Measurements from ENCODE around the gene RAP1GDS1. TPM values are rescaled to one million over a fixed set of nuclear protein-coding genes. Genes with fewer than 3 reads are reported as not detected.
"Not testable (repeated sequence)": the region's sequence is repeated elsewhere in the genome, so short reads cannot be mapped to it uniquely, and the experiment has no call there.

The RAP1GDS1 gene
- total RNA-seq, 1 donor from 2014 or later = 67.8 TPM

DNA sequence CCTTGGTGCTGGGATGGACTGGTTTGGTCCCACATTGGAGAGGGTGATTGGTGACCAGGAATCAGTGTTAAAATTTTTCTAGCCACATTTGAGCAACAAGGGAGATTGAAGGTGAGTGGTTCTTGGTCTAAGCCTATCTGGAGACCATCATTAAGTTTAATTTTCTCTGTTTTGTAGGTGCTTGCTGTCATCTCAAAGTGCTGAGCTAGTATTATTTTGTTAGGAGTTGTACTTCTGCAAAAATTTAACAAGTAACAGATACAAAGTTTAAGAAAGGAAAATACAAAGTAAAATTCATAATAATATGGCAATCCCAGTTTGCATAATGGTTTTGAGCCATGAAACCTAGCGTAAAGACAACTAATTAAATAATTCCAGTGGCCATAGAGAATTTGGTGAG is 66.5 kb downstream of the RAP1GDS1 start:
- no peak overlapping the region for H3K4me3 Mint-ChIP-seq (ENCODE audit: unreplicated experiment)
- H3K27me3 Mint-ChIP-seq (ENCODE audit: unreplicated experiment) = peaks cover 2% of the 10 kb centered on the region
- no peaks in the 10 kb centered on the region for H3K9me3 Mint-ChIP-seq (ENCODE audit: unreplicated experiment)
- DNase-seq (ENCODE audit: low spot score) = no peak
- H3K36me3 Mint-ChIP-seq (ENCODE audit: low read depth, unreplicated experiment) = peaks cover 27% of the 10 kb centered on the region
- TF ChIP-seq, protein P1, sequence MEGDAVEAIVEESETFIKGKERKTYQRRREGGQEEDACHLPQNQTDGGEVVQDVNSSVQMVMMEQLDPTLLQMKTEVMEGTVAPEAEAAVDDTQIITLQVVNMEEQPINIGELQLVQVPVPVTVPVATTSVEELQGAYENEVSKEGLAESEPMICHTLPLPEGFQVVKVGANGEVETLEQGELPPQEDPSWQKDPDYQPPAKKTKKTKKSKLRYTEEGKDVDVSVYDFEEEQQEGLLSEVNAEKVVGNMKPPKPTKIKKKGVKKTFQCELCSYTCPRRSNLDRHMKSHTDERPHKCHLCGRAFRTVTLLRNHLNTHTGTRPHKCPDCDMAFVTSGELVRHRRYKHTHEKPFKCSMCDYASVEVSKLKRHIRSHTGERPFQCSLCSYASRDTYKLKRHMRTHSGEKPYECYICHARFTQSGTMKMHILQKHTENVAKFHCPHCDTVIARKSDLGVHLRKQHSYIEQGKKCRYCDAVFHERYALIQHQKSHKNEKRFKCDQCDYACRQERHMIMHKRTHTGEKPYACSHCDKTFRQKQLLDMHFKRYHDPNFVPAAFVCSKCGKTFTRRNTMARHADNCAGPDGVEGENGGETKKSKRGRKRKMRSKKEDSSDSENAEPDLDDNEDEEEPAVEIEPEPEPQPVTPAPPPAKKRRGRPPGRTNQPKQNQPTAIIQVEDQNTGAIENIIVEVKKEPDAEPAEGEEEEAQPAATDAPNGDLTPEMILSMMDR (IDR thresholded peaks at IDR 0.05; ENCODE audit: unreplicated experiment) = no peak
- H3K27ac Mint-ChIP-seq (ENCODE audit: unreplicated experiment) = no peak overlapping the region
- no peaks in the 10 kb centered on the region for H3K4me1 Mint-ChIP-seq (ENCODE audit: unreplicated experiment)

DNA sequence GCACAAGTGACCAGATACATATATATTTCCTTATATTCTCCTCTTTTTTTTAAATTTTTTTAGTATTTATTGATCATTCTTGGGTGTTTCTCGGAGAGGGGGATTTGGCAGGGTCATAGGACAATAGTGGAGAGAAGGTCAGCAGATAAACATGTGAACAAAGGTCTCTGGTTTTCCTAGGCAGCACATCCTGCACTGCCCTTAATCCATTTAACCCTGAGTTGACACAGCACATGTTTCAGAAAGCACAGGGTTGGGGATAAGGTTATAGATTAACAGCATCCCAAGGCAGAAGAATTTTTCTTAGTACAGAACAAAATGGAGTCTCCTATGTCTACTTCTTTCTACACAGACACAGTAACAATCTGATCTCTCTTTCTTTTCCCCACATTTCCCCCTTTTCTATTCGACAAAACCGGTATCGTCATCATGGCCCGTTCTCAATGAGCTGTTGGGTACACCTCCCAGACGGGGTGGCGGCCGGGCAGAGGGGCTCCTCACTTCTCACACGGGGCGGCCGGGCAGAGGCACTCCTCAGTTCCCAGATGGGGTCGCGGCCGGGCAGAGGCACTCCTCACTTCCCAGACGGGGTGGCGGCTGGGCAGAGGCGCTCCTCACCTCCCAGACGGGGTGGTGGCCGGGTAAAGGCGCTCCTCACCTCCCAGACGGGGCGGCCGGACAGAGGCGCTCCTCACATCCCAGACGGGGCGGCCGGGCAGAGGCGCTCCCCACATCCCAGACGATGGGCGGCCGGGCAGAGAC is 68.9 kb downstream of the RAP1GDS1 start:
- H3K4me3 Mint-ChIP-seq (ENCODE audit: unreplicated experiment); H3K9me3 Mint-ChIP-seq (ENCODE audit: unreplicated experiment); H3K27ac Mint-ChIP-seq (ENCODE audit: unreplicated experiment); DNase-seq (ENCODE audit: low spot score); H3K27me3 Mint-ChIP-seq (ENCODE audit: unreplicated experiment); H3K4me1 Mint-ChIP-seq (ENCODE audit: unreplicated experiment): not testable (repeated sequence)
- peaks cover 27% of the 10 kb centered on the region for H3K36me3 Mint-ChIP-seq (ENCODE audit: low read depth, unreplicated experiment)

DNA sequence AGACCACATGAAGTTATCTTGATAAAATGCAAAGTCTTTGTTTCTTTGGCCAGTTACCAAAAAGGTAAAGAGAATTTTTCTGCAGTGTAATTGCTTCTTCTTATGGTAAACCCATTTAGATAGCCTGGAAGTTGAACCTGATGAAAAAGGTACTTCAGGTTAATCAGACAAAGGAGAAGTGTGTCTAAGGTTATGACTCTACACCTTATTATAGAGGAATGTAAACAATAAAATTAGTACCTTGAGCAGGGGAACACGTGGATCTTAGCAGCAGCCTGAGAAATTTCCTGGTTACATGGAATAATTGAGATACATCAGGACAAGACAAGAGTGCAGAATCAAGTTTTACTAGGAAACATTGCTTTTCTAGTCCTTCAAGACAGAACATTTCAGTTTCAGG is 70.8 kb downstream of the RAP1GDS1 start:
- H3K27me3 Mint-ChIP-seq (ENCODE audit: unreplicated experiment) = peaks cover 2% of the 10 kb centered on the region
- TF ChIP-seq, protein P1 (IDR thresholded peaks at IDR 0.05; ENCODE audit: unreplicated experiment) = no peak
- peaks cover 23% of the 10 kb centered on the region for H3K36me3 Mint-ChIP-seq (ENCODE audit: low read depth, unreplicated experiment)

DNA sequence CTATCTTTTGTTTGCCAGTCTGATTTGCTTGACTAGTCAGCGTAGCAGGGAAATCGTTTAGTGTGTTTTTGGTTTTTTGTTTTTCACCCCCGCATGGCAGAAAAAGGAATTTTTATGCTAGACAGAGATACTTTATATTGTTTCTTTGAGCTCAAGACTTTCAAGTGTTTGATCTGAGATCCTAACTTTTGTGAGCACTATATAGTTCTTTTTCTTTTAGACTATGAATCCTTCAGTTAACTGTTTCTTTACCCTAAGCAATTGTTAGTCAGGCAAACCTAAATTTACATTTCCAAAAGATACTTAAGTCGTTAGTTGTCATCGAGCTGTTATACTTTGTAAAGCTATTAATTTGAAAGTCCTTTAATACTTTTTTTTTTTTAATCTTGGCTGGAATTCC is 73.3 kb downstream of the RAP1GDS1 start:
- no peaks in the 10 kb centered on the region for H3K4me1 Mint-ChIP-seq (ENCODE audit: unreplicated experiment)
- no peak overlapping the region for H3K27ac Mint-ChIP-seq (ENCODE audit: unreplicated experiment)
- no peak overlapping the region for H3K4me3 Mint-ChIP-seq (ENCODE audit: unreplicated experiment)
- H3K36me3 Mint-ChIP-seq (ENCODE audit: low read depth, unreplicated experiment) = peaks cover 14% of the 10 kb centered on the region
- peaks cover 2% of the 10 kb centered on the region for H3K27me3 Mint-ChIP-seq (ENCODE audit: unreplicated experiment)
- TF ChIP-seq, protein P1 (IDR thresholded peaks at IDR 0.05; ENCODE audit: unreplicated experiment) = no peak
- no peaks in the 10 kb centered on the region for H3K9me3 Mint-ChIP-seq (ENCODE audit: unreplicated experiment)
- DNase-seq (ENCODE audit: low spot score) = no peak

More for the DNA sequence above, 70.8 kb downstream of the RAP1GDS1 start:
- Mint-ChIP-seq H3K4me1 (ENCODE audit: unreplicated experiment) (no peaks in the 10 kb centered on the region), H3K9me3 (ENCODE audit: unreplicated experiment) (no peaks in the 10 kb centered on the region), H3K27ac (ENCODE audit: unreplicated experiment) (no peak overlapping the region), H3K4me3 (ENCODE audit: unreplicated experiment) (no peak overlapping the region)
- no peak for DNase-seq (ENCODE audit: low spot score)

DNA sequence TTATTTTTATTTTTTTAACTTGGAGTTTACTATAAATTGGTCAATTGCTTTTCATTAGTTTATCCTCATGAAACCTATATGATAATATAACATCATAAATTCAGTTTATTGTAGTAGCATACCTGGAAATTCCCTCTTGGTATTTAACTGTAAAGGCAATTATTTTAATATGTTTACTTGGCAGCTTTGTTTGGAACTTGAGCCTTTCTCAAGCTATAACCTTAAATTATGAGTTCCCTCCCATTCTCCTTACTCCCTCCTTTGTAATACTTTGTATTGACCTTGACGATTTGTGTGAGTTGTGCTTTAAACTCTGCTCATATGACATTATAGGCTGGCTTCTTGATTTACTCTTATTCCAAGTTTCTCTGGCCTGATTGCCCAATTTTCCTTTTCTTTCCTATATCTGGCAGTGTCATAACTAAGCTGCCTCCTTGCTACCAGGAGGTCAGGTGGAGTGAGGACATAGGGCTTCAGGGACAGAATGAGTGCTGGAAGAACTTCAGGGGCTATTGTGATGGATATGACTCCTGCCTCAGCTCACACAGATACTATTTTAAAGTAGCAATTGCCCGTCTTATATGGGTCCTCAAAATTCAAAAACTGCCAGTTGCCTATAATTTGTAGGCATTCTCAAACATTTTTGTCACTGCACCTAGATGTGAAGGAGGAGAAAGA is 77.7 kb downstream of the RAP1GDS1 start:
- Mint-ChIP-seq H3K4me1 (ENCODE audit: unreplicated experiment) (no peaks in the 10 kb centered on the region), H3K36me3 (ENCODE audit: low read depth, unreplicated experiment) (no peaks in the 10 kb centered on the region), H3K27me3 (ENCODE audit: unreplicated experiment) (no peaks in the 10 kb centered on the region), H3K9me3 (ENCODE audit: unreplicated experiment) (no peaks in the 10 kb centered on the region), H3K27ac (ENCODE audit: unreplicated experiment) (no peak overlapping the region), H3K4me3 (ENCODE audit: unreplicated experiment) (no peak overlapping the region)
- DNase-seq (ENCODE audit: low spot score) = no peak
- TF ChIP-seq, protein P1 (IDR thresholded peaks at IDR 0.05; ENCODE audit: unreplicated experiment) = no peak
